Transverse colon (tissue), 4 donors: ENCODE data around the gene DLL1.

Source experiments
- CTCF ChIP-seq, 5 experiments: fragments of 200-600 bp in 3 of 5; fragments of 450-650 bp in 2 of 5; sonication (generic) in 3 of 5; IDR thresholded peaks; 1 replicate in 2 of 5; 2 replicates in 3 of 5; pipeline ENCODE4 v1.5.1; 2016 to 2017; ENCODE audit warnings: antibody characterized with exemption in 5 of 5, inconsistent platforms in 3 of 5, mild to moderate bottlenecking in 2 of 5, moderate library complexity in 1 of 5
- EP300 ChIP-seq: sonication (generic); formaldehyde crosslinking; IDR thresholded peaks from one replicate; pipeline ENCODE4 v1.6.1; 2017; ENCODE audit warnings: antibody characterized with exemption, low read depth
- POLR2A ChIP-seq: fragments of 450-650 bp; IDR thresholded peaks from one replicate; pipeline ENCODE4 v1.6.1; 2016; ENCODE audit warnings: antibody characterized with exemption, mild to moderate bottlenecking, moderate library complexity
- POLR2AphosphoS5 ChIP-seq, 3 donors: sonication (generic); formaldehyde crosslinking; IDR thresholded peaks; one replicate each; pipeline ENCODE4 v1.6.1; 2016; ENCODE audit warnings: antibody characterized with exemption in 3 of 3

DNA sequence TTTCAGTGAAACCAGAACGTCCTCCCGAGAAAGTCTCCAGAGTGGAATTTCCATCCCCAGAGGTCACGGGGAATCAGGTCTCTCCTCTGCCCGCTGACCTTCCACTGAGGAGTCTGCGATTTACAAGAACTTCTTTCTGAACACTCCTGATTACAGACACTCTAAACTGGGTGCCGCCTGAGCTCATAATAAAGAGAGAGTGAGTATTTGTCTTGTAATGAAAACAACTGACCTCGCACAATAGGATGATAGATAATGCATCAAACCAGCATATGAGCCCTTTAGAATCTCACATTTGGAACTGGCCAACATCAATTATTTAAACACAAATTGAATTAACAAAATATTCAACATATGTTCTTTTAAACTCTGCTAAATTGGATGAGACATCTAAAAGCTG, 47.5 kb downstream of the DLL1 start:
- TF ChIP-seq CTCF (IDR thresholded peaks at IDR 0.05) (no peak), POLR2A (no peak), POLR2AphosphoS5 (IDR thresholded peaks at IDR 0.05) (no peak), EP300 (no peak)
